H1 (cell line): ENCODE data around the gene STX8. TPM values are rescaled to one million over a fixed set of nuclear protein-coding genes. Genes with fewer than 3 reads are reported as not detected.
A peak's percentile ranks its signal among the peaks of the same experiment; 100 is the strongest.

ENCODE experiments used
- CTCF ChIA-PET: fragments of 300-600 bp; sonication (Branson Sonifier 250); formaldehyde crosslinking; loops from one replicate; lab custom pipeline; 2021; ENCODE audit not compliant: partially characterized antibody; lab: Charles Lee
- POLR2A ChIA-PET: fragments of 300-600 bp; sonication (Branson Sonifier 250); formaldehyde crosslinking; loops from one replicate; lab custom pipeline; 2021; ENCODE audit warnings: inconsistent platforms; ENCODE audit not compliant: partially characterized antibody; lab: Charles Lee
- DNase-seq, 2 experiments: peaks; one replicate each; pipeline versions ENCODE4 v3.0.0 to v3.0.0-alpha.2; 2010 to 2022; ENCODE audit warnings: low spot score in 2 of 2, low read depth in 1 of 2, mixed read lengths in 1 of 2
- FAIRE-seq: peaks from 2 replicates; lab custom pipeline; 2011; peaks lifted over from hg19 to GRCh38; lab: Jason Lieb, UNC
- H2AFZ ChIP-seq: 2 replicates; pipeline ENCODE4 v1.8.1; 2012; ENCODE audit warnings: low read length, inconsistent platforms
- H2AK5ac ChIP-seq: 2 replicates; pipeline ENCODE4 v1.6.1; 2013; ENCODE audit warnings: low read depth, low read length
- H2BK120ac ChIP-seq: replicated peaks from 2 replicates; pipeline ENCODE3; 2013; ENCODE audit warnings: low read depth, low read length, inconsistent platforms
- H2BK12ac ChIP-seq: 2 replicates; pipeline ENCODE4 v1.6.1; 2013; ENCODE audit warnings: low read depth, low read length
- H2BK15ac ChIP-seq: 2 replicates; pipeline ENCODE4 v1.6.1; 2013; ENCODE audit warnings: low read length
- H2BK20ac ChIP-seq: 2 replicates; pipeline ENCODE4 v1.6.1; 2013; ENCODE audit warnings: low read length
- H2BK5ac ChIP-seq: 2 replicates; pipeline ENCODE4 v1.6.1; 2013; ENCODE audit warnings: low read depth, low read length
- H3K14ac ChIP-seq: 2 replicates; pipeline ENCODE4 v1.6.1; 2013; ENCODE audit warnings: inconsistent platforms; ENCODE audit not compliant: insufficient read length
- H3K18ac ChIP-seq: 2 replicates; pipeline ENCODE4 v1.6.1; 2013; ENCODE audit warnings: low read length; ENCODE audit errors: extremely low read depth
- H3K23ac ChIP-seq: 2 replicates; pipeline ENCODE4 v1.6.1; 2013; ENCODE audit warnings: inconsistent platforms; ENCODE audit not compliant: insufficient read length
- H3K23me2 ChIP-seq: 2 replicates; pipeline ENCODE4 v1.6.1; 2013; ENCODE audit warnings: low read depth, low read length
- H3K27ac ChIP-seq: 2 replicates; pipeline ENCODE4 v1.6.1; 2011; ENCODE audit warnings: low read depth, low read length, inconsistent platforms
- H3K27me3 ChIP-seq, 4 experiments: replicated peaks in 1 of 4; 1 replicate in 1 of 4; 2 replicates in 3 of 4; pipeline versions ENCODE4 v1.6.1 to v1.8.1; 2011 to 2013; ENCODE audit warnings: low read length in 3 of 4, mild to moderate bottlenecking in 3 of 4, inconsistent platforms in 2 of 4, mixed read lengths in 2 of 4, moderate library complexity in 1 of 4; ENCODE audit not compliant: control insufficient read depth in 3 of 4, insufficient read depth in 3 of 4; ENCODE audit errors: extremely low read depth in 1 of 4
- H3K36me3 ChIP-seq, 4 experiments: 2 replicates each; pipeline versions ENCODE4 v1.6.1 to v1.8.1; 2011 to 2013; ENCODE audit warnings: mild to moderate bottlenecking in 4 of 4, low read length in 3 of 4, moderate library complexity in 2 of 4, control low read depth in 1 of 4, inconsistent platforms in 1 of 4; ENCODE audit not compliant: insufficient read depth in 4 of 4, control insufficient read depth in 2 of 4
- H3K4ac ChIP-seq: replicated peaks from 2 replicates; pipeline ENCODE3; 2013; ENCODE audit warnings: low read length, low read depth, mixed read lengths, inconsistent platforms; ENCODE audit not compliant: insufficient read length
- H3K4me1 ChIP-seq, 4 experiments: replicated peaks in 1 of 4; 1 replicate in 1 of 4; 2 replicates in 3 of 4; pipeline versions ENCODE4 v1.6.1 to v1.8.1; 2011 to 2013; ENCODE audit warnings: low read length in 3 of 4, inconsistent platforms in 2 of 4, mixed read lengths in 1 of 4; ENCODE audit not compliant: insufficient read depth in 4 of 4, control insufficient read depth in 3 of 4
- H3K4me2 ChIP-seq, 2 experiments: 2 replicates each; pipeline versions ENCODE4 v1.6.1 to v1.8.1; 2011 to 2013; ENCODE audit warnings: low read depth in 2 of 2, low read length in 2 of 2, control low read depth in 1 of 2, inconsistent platforms in 1 of 2, mild to moderate bottlenecking in 1 of 2; ENCODE audit not compliant: insufficient read depth in 1 of 2
- H3K4me3 ChIP-seq, 4 experiments: fragments of 200-600, 300-600 bp in 1 of 4; sonication (generic), shearing (Covaris generic), sonication (Bioruptor Twin) in 1 of 4; 2 replicates each; pipeline versions ENCODE4 v1.5.1 to v1.8.1; 2011 to 2016; ENCODE audit warnings: low read length in 4 of 4, low read depth in 3 of 4, control low read depth in 2 of 4, inconsistent platforms in 2 of 4, mild to moderate bottlenecking in 2 of 4, mixed read lengths in 1 of 4, moderate library complexity in 1 of 4; ENCODE audit not compliant: insufficient read depth in 2 of 4; ENCODE audit errors: extremely low read depth in 1 of 4
- H3K56ac ChIP-seq: replicated peaks from 2 replicates; pipeline ENCODE3; 2013; ENCODE audit warnings: low read depth, mild to moderate bottlenecking, mixed read lengths, low read length, inconsistent platforms; ENCODE audit not compliant: insufficient read length
- H3K79me1 ChIP-seq: 2 replicates; pipeline ENCODE4 v1.6.1; 2013; ENCODE audit warnings: low read depth, low read length, control low read depth
- H3K79me2 ChIP-seq, 2 experiments: 2 replicates each; pipeline versions ENCODE4 v1.6.1 to v1.8.1; 2012 to 2013; ENCODE audit warnings: low read length in 2 of 2, mild to moderate bottlenecking in 2 of 2, inconsistent platforms in 1 of 2; ENCODE audit not compliant: insufficient read depth in 2 of 2, control insufficient read depth in 1 of 2
- H3K9ac ChIP-seq, 4 experiments: replicated peaks in 1 of 4; 1 replicate in 1 of 4; 2 replicates in 3 of 4; pipeline versions ENCODE4 v1.6.1 to v1.8.1; 2011 to 2013; ENCODE audit warnings: low read depth in 3 of 4, low read length in 3 of 4, control low read depth in 2 of 4, mild to moderate bottlenecking in 2 of 4, moderate library complexity in 2 of 4, inconsistent platforms in 1 of 4; ENCODE audit errors: extremely low read depth in 1 of 4
- H3K9me3 ChIP-seq, 2 experiments: 2 replicates each; pipeline versions ENCODE4 v1.6.1 to v1.8.1; 2012 to 2013; ENCODE audit warnings: mild to moderate bottlenecking in 2 of 2, moderate library complexity in 2 of 2, control low read depth in 1 of 2, inconsistent platforms in 1 of 2, low read depth in 1 of 2, low read length in 1 of 2, mixed read lengths in 1 of 2; ENCODE audit not compliant: insufficient read depth in 2 of 2
- H4K20me1 ChIP-seq, 2 experiments: replicated peaks in 1 of 2; 2 replicates each; pipeline versions ENCODE3 to v1.8.1; 2011 to 2013; ENCODE audit warnings: inconsistent platforms in 2 of 2, low read length in 2 of 2, mild to moderate bottlenecking in 1 of 2; ENCODE audit not compliant: insufficient read depth in 2 of 2, control insufficient read depth in 1 of 2
- H4K5ac ChIP-seq: 2 replicates; pipeline ENCODE4 v1.6.1; 2013; ENCODE audit warnings: low read length, low read depth, mixed read lengths, inconsistent platforms; ENCODE audit not compliant: insufficient read length
- H4K8ac ChIP-seq: 2 replicates; pipeline ENCODE4 v1.8.0; 2013; ENCODE audit warnings: mild to moderate bottlenecking, moderate library complexity, low read length, inconsistent platforms; ENCODE audit not compliant: insufficient read depth; ENCODE audit errors: extremely low read depth
- H4K91ac ChIP-seq: replicated peaks from 2 replicates; pipeline ENCODE3; 2013; ENCODE audit warnings: low read length, mixed read lengths, inconsistent platforms; ENCODE audit not compliant: insufficient read length
- CTCF ChIP-seq, 3 experiments: IDR thresholded peaks; 1 replicate in 2 of 3; 2 replicates in 1 of 3; pipeline versions ENCODE4 v1.5.1 to v1.6.1; 2011; ENCODE audit warnings: low read length in 3 of 3, mild to moderate bottlenecking in 3 of 3, inconsistent platforms in 2 of 3, low read depth in 1 of 3, moderate library complexity in 1 of 3; ENCODE audit not compliant: insufficient read depth in 1 of 3; ENCODE audit errors: control extremely low read depth in 1 of 3
- EZH2 ChIP-seq: fragments of 200-600 bp; sonication (generic); IDR thresholded peaks from 2 replicates; pipeline ENCODE4 v1.7.1; 2012; ENCODE audit warnings: low read depth, mild to moderate bottlenecking, moderate library complexity, low read length, inconsistent platforms; ENCODE audit not compliant: severe bottlenecking
- GABPA ChIP-seq: IDR thresholded peaks from 2 replicates; pipeline ENCODE4 v1.6.1; 2011; ENCODE audit warnings: mild to moderate bottlenecking, low read length, moderate library complexity, borderline replicate concordance; ENCODE audit not compliant: insufficient read depth
- NANOG ChIP-seq: IDR thresholded peaks from 2 replicates; pipeline ENCODE4 v1.6.1; 2011; ENCODE audit warnings: low read length, low read depth, mild to moderate bottlenecking, inconsistent platforms; ENCODE audit not compliant: insufficient read depth, poor library complexity, severe bottlenecking
- POLR2AphosphoS5 ChIP-seq: IDR thresholded peaks from 2 replicates; pipeline ENCODE4 v1.6.1; 2011; ENCODE audit warnings: low read depth, low read length
- RAD21 ChIP-seq, 2 experiments: IDR thresholded peaks in 1 of 2; conservative IDR thresholded peaks in 1 of 2; 2 replicates each; pipeline ENCODE4 v1.6.1; 2011; ENCODE audit warnings: low read depth in 2 of 2, low read length in 2 of 2, improper control_type of control experiment in 1 of 2, inconsistent platforms in 1 of 2, mild to moderate bottlenecking in 1 of 2, moderate library complexity in 1 of 2
- SIX5 ChIP-seq: IDR thresholded peaks from 2 replicates; pipeline ENCODE4 v1.6.1; 2011; ENCODE audit warnings: mild to moderate bottlenecking, low read depth, low read length
- TAF7 ChIP-seq: optimal IDR thresholded peaks from 2 replicates; pipeline ENCODE3; 2011; ENCODE audit warnings: low read depth, mild to moderate bottlenecking, inconsistent platforms, low read length, moderate library complexity, borderline replicate concordance
- WGBS, 2 experiments: shearing (Covaris generic) in 1 of 2; methylation state at CpG; one replicate each; pipeline versions ENCODE4 v1.1.6 to v1.1.7; 2013 to 2015; ENCODE audit warnings: low lambda C conversion rate in 2 of 2, mixed read lengths in 2 of 2, inconsistent platforms in 1 of 2, low coverage in 1 of 2, missing lambda C conversion rate in 1 of 2; ENCODE audit not compliant: insufficient replicate concordance in 2 of 2, insufficient coverage in 1 of 2, insufficient read length in 1 of 2; ENCODE audit errors: extremely low coverage in 1 of 2, missing lambda C conversion rate in 1 of 2; 5-methylcytosine and 5-hydroxymethylcytosine counted together
- polyA plus RNA-seq, 7 experiments: library from polyadenylated mRNA; depleted of rRNA in 3 of 7; stranded (reverse) in 5 of 7; unstranded in 2 of 7; fragments of >200 nt in 5 of 7; fragments of 200-250 nt in 2 of 7; gene quantifications; 1 replicate in 5 of 7; 2 replicates in 1 of 7; 4 replicates in 1 of 7; pipeline versions ENCODE4 v1.2.1 to v1.2.3, GENCODE V29; 2011 to 2013; ENCODE audit warnings: missing spikeins in 2 of 7, mixed read lengths in 2 of 7
- total RNA-seq: library from RNA; stranded (reverse); fragmentation: NEBNext Ultra II Directional; extraction: Animal tissue kit (Norgen Biotek cat#: 25700); gene quantifications from 2 replicates; pipeline ENCODE4 v1.2.1, GENCODE V29; 2021

Gene STX8
- total and polyA plus RNA-seq, 2 of the 8 experiments (the other 6 are each of a cell fraction or from before 2014, with no cell fraction given) = 22.8 to 42.5 TPM

- Histone ChIP-seq H2BK20ac (no peak overlapping the region), H3K9me3 (no peaks in the 10 kb centered on the region), H3K4me1 (peaks cover 0 to 8% (median 3%) of the 10 kb centered on the region in 4 experiments; a peak in 3 of 7 replicates), H2BK12ac (no peak overlapping the region), H3K4ac (no peak overlapping the region), H2AFZ (no peak overlapping the region), H3K23ac (no peak overlapping the region), H3K14ac (no peak overlapping the region), H3K27ac (no peak overlapping the region), H3K4me3 (no peak overlapping the region), H3K4me2 (no peak overlapping the region), H3K27me3 (no peaks in the 10 kb centered on the region), H2AK5ac (no peak overlapping the region), H4K20me1 (no peaks in the 10 kb centered on the region), H2BK120ac (no peak overlapping the region), H3K18ac (no peak overlapping the region), H4K91ac (no peak overlapping the region), H4K8ac (no peak overlapping the region), H3K23me2 (no peaks in the 10 kb centered on the region; the same call in 1 of the 2 replicates), H4K5ac (no peak overlapping the region), H2BK15ac (no peak overlapping the region), H3K36me3 (no peaks in the 10 kb centered on the region), H3K56ac (no peak overlapping the region), H3K9ac (no peak overlapping the region), H3K79me2 (no peaks in the 10 kb centered on the region), H2BK5ac (no peak overlapping the region), H3K79me1 (no peaks in the 10 kb centered on the region)
- no peak for TF ChIP-seq TAF7
- TF ChIP-seq RAD21 (IDR thresholded peaks at IDR 0.05 in 1 of 2, conservative IDR thresholded peaks at IDR 0.05 in 1 of 2; ENCODE audit: low read depth in 2 of 2, low read length in 2 of 2) = peak; percentile 85 to 88
- peak in 2 of 3 experiments; percentile 64 to 71; a peak in 3 of 4 replicates for TF ChIP-seq CTCF (IDR thresholded peaks at IDR 0.05; ENCODE audit: control extremely low read depth in 1 of 3, insufficient read depth in 1 of 3, low read depth in 1 of 3, low read length in 3 of 3)
- no peak for TF ChIP-seq GABPA
- no peak for TF ChIP-seq POLR2AphosphoS5
- TF ChIP-seq NANOG = no peak
- no peak for TF ChIP-seq EZH2
- no peak for TF ChIP-seq SIX5
- POLR2A ChIA-PET = no interaction called here
- no peak for DNase-seq
- FAIRE-seq = peak; percentile 13
- 54% methylated on average over 4 of the region's 4 CpGs; no CpG with 5 or more reads in 1 of the 2 experiments for WGBS, 2 experiments
- CTCF ChIA-PET = interaction anchor here (0.7 to 2.5 kb wide), 31 partner anchors 9 to 634 kb away, joined by 3 to 12 read pairs (median 4); no protein-coding TSS in a partner anchor
Measured at GRCh38 chr17:9522074-9522473, 53.5 kb downstream of the STX8 start.
